ENCODE results near the gene NQO1. TPM values are rescaled to one million over a fixed set of nuclear protein-coding genes. Genes with fewer than 3 reads are reported as not detected.

NQO1 gene
- total RNA-seq (10 to 100 TPM in 6 of 7 donors, 1 to 10 TPM in 1; 9.2 to 70.6 (median 24.0) TPM), polyA plus RNA-seq (10 to 100 TPM; 13.0 to 25.6 (median 13.4) TPM)
- long read RNA-seq, donor 1, transcript NQO1-201 (6 exons, 2,912 nt): major isoform, 6 of 9 reads
- long read RNA-seq, donor 1, partial matches to known transcripts: 0 of 9 reads
- long read RNA-seq, donor 1, other reads (novel, unspliced or antisense): 0 of 9 reads
- long read RNA-seq, donor 2, partial matches to known transcripts: 0 of 6 reads
- long read RNA-seq, donor 2, other reads (novel, unspliced or antisense): 0 of 6 reads

GRCh38 chr16:69726313-69727060, at the start of gene NQO1:
TSS of gene NQO1 (minus strand) at chr16:69726560. CDS start at chr16:69726439, 121 bp downstream.
- intact Hi-C loops (cut with DNase I; ENCODE audit: low total_unique reads): no loop called here
- peaks cover 9 to 43% (median 30%) of the 10 kb centered on the region in 6 donors for H3K4me1 ChIP-seq
- peak in 2 of 3 donors; percentile 10 to 48 for TF ChIP-seq POLR2A (IDR thresholded peaks at IDR 0.05)
- peak; percentile 83 to 91 (median 89) for TF ChIP-seq POLR2AphosphoS5 (IDR thresholded peaks at IDR 0.05)
- TF ChIP-seq, protein P1, sequence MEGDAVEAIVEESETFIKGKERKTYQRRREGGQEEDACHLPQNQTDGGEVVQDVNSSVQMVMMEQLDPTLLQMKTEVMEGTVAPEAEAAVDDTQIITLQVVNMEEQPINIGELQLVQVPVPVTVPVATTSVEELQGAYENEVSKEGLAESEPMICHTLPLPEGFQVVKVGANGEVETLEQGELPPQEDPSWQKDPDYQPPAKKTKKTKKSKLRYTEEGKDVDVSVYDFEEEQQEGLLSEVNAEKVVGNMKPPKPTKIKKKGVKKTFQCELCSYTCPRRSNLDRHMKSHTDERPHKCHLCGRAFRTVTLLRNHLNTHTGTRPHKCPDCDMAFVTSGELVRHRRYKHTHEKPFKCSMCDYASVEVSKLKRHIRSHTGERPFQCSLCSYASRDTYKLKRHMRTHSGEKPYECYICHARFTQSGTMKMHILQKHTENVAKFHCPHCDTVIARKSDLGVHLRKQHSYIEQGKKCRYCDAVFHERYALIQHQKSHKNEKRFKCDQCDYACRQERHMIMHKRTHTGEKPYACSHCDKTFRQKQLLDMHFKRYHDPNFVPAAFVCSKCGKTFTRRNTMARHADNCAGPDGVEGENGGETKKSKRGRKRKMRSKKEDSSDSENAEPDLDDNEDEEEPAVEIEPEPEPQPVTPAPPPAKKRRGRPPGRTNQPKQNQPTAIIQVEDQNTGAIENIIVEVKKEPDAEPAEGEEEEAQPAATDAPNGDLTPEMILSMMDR (IDR thresholded peaks at IDR 0.05 in 8 of 11, conservative IDR thresholded peaks at IDR 0.05 in 3 of 11): no peak
- peak within 1 kb of the TSS; percentile 54 to 72 (median 60) for H3K4me3 ChIP-seq
- DNase-seq: peak; percentile 99
- peak within 1 kb of the TSS; percentile 55 to 89 (median 81) for H3K27ac ChIP-seq
- H3K36me3 ChIP-seq: no peaks in the 10 kb centered on the region
- H3K9me3 ChIP-seq: no peaks in the 10 kb centered on the region
- H3K27me3 ChIP-seq (replicated peaks in 1 of 7): no peaks in the 10 kb centered on the region
- 0 to 2% (median 1%) methylated on average over 27 to 31 of the region's 31 CpGs for WGBS, 5 donors

GRCh38 chr16:69775563-69775962, 49.2 kb upstream of the NQO1 start:
- no peak overlapping the region for H3K4me3 ChIP-seq
- intact Hi-C loops (cut with DNase I; ENCODE audit: low total_unique reads): no loop called here
- no peak for DNase-seq
- H3K27ac ChIP-seq: peak overlapping the region in 5 of 8 donors; percentile 7 to 73 (median 30)
- H3K36me3 ChIP-seq: peaks cover 0 to 55% (median 7%) of the 10 kb centered on the region in 6 donors
- peaks cover 0 to 44% (median 33%) of the 10 kb centered on the region in 6 donors for H3K4me1 ChIP-seq
- H3K27me3 ChIP-seq (replicated peaks in 1 of 7): no peaks in the 10 kb centered on the region
- H3K9me3 ChIP-seq: peaks cover 0 to 22% (median 18%) of the 10 kb centered on the region in 8 donors
- TF ChIP-seq, protein P1 (IDR thresholded peaks at IDR 0.05 in 8 of 11, conservative IDR thresholded peaks at IDR 0.05 in 3 of 11): no peak
- TF ChIP-seq POLR2AphosphoS5 (IDR thresholded peaks at IDR 0.05) (no peak), POLR2A (IDR thresholded peaks at IDR 0.05) (no peak)

DNA sequence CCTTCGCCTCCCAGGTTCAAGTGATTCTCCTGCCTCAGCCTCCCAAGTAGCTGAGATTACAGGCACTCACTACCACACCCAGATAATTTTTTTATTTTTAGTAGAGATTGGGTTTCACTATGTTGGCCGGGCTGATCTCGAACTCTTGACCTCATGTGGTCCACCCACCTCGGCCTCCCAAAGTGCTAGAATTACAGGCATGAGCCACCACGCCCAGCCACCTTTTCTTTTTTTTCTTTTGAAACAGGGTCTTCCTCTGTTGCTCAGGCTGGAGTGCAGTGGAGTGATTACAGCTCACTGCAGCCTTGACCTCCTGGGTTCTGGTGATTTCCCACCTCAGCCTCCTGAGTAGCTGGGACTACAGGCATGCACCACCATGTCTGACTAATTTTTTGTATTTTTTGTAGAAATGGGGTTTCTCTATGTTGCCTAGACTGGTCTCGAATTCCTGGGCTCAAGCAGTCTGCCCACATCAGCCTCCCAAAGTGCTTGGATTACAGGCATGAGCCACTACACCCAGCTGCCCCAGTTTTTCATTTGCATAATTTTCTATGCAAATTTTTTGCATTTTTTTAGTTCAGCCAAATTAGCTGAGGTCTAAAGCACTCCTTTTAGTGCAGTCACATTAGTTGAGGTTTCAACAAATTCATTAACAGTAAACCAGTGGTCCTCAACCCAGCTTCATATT, 47.0 kb upstream of the NQO1 start:
- Histone ChIP-seq H3K4me1 (peaks cover 0 to 61% (median 38%) of the 10 kb centered on the region in 6 donors), H3K27me3 (replicated peaks in 1 of 7) (no peaks in the 10 kb centered on the region), H3K9me3 (peaks cover 0 to 22% (median 18%) of the 10 kb centered on the region in 8 donors), H3K36me3 (peaks cover 0 to 36% (median 7%) of the 10 kb centered on the region in 6 donors), H3K4me3 (peak overlapping the region in 2 of 8 donors; percentile 24 to 29), H3K27ac (peak overlapping the region in 5 of 8 donors; percentile 26 to 66 (median 58))
- WGBS, 5 donors: 57 to 70% (median 65%) methylated on average over 6 of the region's 6 CpGs
- no peak for DNase-seq
- intact Hi-C loops (cut with DNase I; ENCODE audit: low total_unique reads): no loop called here
- TF ChIP-seq POLR2AphosphoS5 (IDR thresholded peaks at IDR 0.05) (no peak), POLR2A (IDR thresholded peaks at IDR 0.05) (no peak)
- TF ChIP-seq, protein P1 (IDR thresholded peaks at IDR 0.05 in 8 of 11, conservative IDR thresholded peaks at IDR 0.05 in 3 of 11): no peak

All from spleen (tissue), 13 donors.